Adrenal gland (tissue), 12 donors: Measurements from ENCODE around the gene SIX3. TPM values are rescaled to one million over a fixed set of nuclear protein-coding genes. Genes with fewer than 3 reads are reported as not detected.

Experiments
- DNase-seq, 7 donors: peaks; one replicate each; pipeline ENCODE4 v3.0.0-alpha.2; 2019 to 2020
- H3K27ac ChIP-seq, 5 donors: fragments of 200-600 bp; sonication (generic) in 4 of 5; 1 replicate in 3 of 5; 2 replicates in 2 of 5; pipeline versions ENCODE4 v1.5.1 to v1.8.0; 2016 to 2020; ENCODE audit warnings: mild to moderate bottlenecking in 1 of 5
- H3K27me3 ChIP-seq: fragments of 200-600 bp; 2 replicates; pipeline ENCODE4 v1.8.0; 2021
- H3K36me3 ChIP-seq, 2 donors: fragments of 200-600 bp; replicated peaks in 1 of 2; 1 replicate in 1 of 2; 2 replicates in 1 of 2; pipeline versions ENCODE4 v1.5.1 to v1.8.0; 2018 to 2022
- H3K4me1 ChIP-seq, 2 donors: fragments of 200-600 bp; replicated peaks in 1 of 2; 1 replicate in 1 of 2; 2 replicates in 1 of 2; pipeline versions ENCODE4 v1.5.1 to v1.8.0; 2018 to 2021
- H3K4me3 ChIP-seq, 4 donors: fragments of 200-600 bp; sonication (generic) in 3 of 4; one replicate each; pipeline ENCODE4 v1.5.1; 2016 to 2018
- H3K9me3 ChIP-seq, 3 donors: fragments of 200-600 bp; sonication (generic) in 1 of 3; replicated peaks in 1 of 3; 1 replicate in 2 of 3; 2 replicates in 1 of 3; pipeline versions ENCODE4 v1.5.1 to v1.8.0; 2016 to 2021
- CTCF ChIP-seq, 6 experiments: fragments of 450-650 bp in 4 of 6; fragments of 200-600 bp in 2 of 6; sonication (generic) in 1 of 6; IDR thresholded peaks; 1 replicate in 5 of 6; 2 replicates in 1 of 6; pipeline versions ENCODE4 v1.5.1 to v1.8.0; 2016 to 2021; ENCODE audit warnings: antibody characterized with exemption in 6 of 6, mild to moderate bottlenecking in 2 of 6, moderate library complexity in 1 of 6
- POLR2A ChIP-seq, 2 donors: fragments of 450-650 bp; IDR thresholded peaks; one replicate each; pipeline ENCODE4 v1.6.1; 2017; ENCODE audit warnings: antibody characterized with exemption in 2 of 2, mild to moderate bottlenecking in 2 of 2, moderate library complexity in 1 of 2
- WGBS, 4 donors: extraction: QIAGEN DNeasy Blood & Tissue Kit in 2 of 4; methylation state at CpG; one replicate each; pipeline versions ENCODE4 v1.1.5 to v1.1.7; 2013 to 2017; 5-methylcytosine and 5-hydroxymethylcytosine counted together
- intact Hi-C, 2 donors: fragments of 100-400 bp; cut with DNase I; formaldehyde crosslinking; loops; one replicate each; pipeline versions ENCODE4 v1.14.1 to v1.15.0; 2022 to 2023
- polyA plus RNA-seq, 3 donors: library from polyadenylated mRNA; stranded (reverse); fragments of 200-250 nt in 2 of 3; fragments of 350-450 nt in 1 of 3; fragmentation: Illumina TruSeq in 1 of 3; extraction: RNeasy Lipid Tissue Mini Kit (QIAGEN cat#74804) in 1 of 3; gene quantifications; one replicate each; pipeline ENCODE4 v1.2.3, GENCODE V29; 2013 to 2014
- total RNA-seq, 9 donors: library from RNA; depleted of rRNA in 4 of 9; stranded (reverse); fragments of >200 nt in 4 of 9; fragments of 120-200 nt in 1 of 9; fragmentation: NEBNext Ultra II Directional in 1 of 9; extraction: Animal tissue kit (Norgen Biotek cat#: 25700) in 1 of 9; gene quantifications; one replicate each; pipeline versions ENCODE4 v1.1.0 to v1.2.4, GENCODE V29; 2013 to 2023
- donor health status: healthy with polysubstance abuse.
- donor health status: Bipolar disorder and iron deficiency.
- donor health status: DM: yes; HTN: yes; CAD: no.
- donor health status: DM: no; HTN: no; CAD: no.
- donor health status: DM: no; HTN: no; CAD: no.
- donor health status: DM: yes; HTN: yes; CAD: no.

SIX3 gene
- total and polyA plus RNA-seq, 12 donors, result not detected

- no peak for TF ChIP-seq CTCF (IDR thresholded peaks at IDR 0.05)
- TF ChIP-seq POLR2A (IDR thresholded peaks at IDR 0.05), result no peak
- DNase-seq, result no peak
- WGBS, 4 donors, result 73 to 78% (median 74%) methylated on average over 18 to 24 of the region's 24 CpGs
- Histone ChIP-seq H3K27ac (no peak overlapping the region), H3K4me1 (no peaks in the 10 kb centered on the region), H3K27me3 (peaks cover 30% of the 10 kb centered on the region), H3K36me3 (no peaks in the 10 kb centered on the region), H3K9me3 (no peaks in the 10 kb centered on the region), H3K4me3 (no peak overlapping the region)
- intact Hi-C loops, result loop anchor here in 1 of 2 donors (5.0 kb wide), 1 partner anchor 521 kb away; no protein-coding TSS in a partner anchor
Measured at GRCh38 chr2:44975571-44976450, 34.3 kb downstream of the SIX3 start.

- intact Hi-C loops, result loop anchor here in 1 of 2 donors (5.0 kb wide), 1 partner anchor 518 kb away; no protein-coding TSS in a partner anchor
- 57 to 78% (median 75%) methylated on average over 5 to 11 of the region's 11 CpGs for WGBS, 4 donors
- no peak for TF ChIP-seq POLR2A (IDR thresholded peaks at IDR 0.05)
- no peak for DNase-seq
- H3K27me3 ChIP-seq, result peaks cover 19% of the 10 kb centered on the region
- no peaks in the 10 kb centered on the region for H3K4me1 ChIP-seq
- no peak overlapping the region for H3K27ac ChIP-seq
- H3K4me3 ChIP-seq, result no peak overlapping the region
- H3K9me3 ChIP-seq, result no peaks in the 10 kb centered on the region
- no peaks in the 10 kb centered on the region for H3K36me3 ChIP-seq
Measured at GRCh38 chr2:44979581-44979980, 38.1 kb downstream of the SIX3 start.

- H3K4me1 ChIP-seq, result no peaks in the 10 kb centered on the region
- peak in 1 of 7 donors; percentile 7 for DNase-seq
- WGBS, 4 donors, result 44 to 65% (median 63%) methylated on average over 5 to 9 of the region's 9 CpGs
- no peak overlapping the region for H3K4me3 ChIP-seq
- no peak overlapping the region for H3K27ac ChIP-seq
- TF ChIP-seq POLR2A (IDR thresholded peaks at IDR 0.05) (no peak), CTCF (IDR thresholded peaks at IDR 0.05) (no peak)
- H3K27me3 ChIP-seq, result peaks cover 11% of the 10 kb centered on the region
- H3K36me3 ChIP-seq, result no peaks in the 10 kb centered on the region
- no peaks in the 10 kb centered on the region for H3K9me3 ChIP-seq
- intact Hi-C loops, result loop anchor here in 1 of 2 donors (2.0 kb wide), 1 partner anchor 516 kb away; no protein-coding TSS in a partner anchor
Measured at GRCh38 chr2:44980751-44981713, 39.5 kb downstream of the SIX3 start.

DNA sequence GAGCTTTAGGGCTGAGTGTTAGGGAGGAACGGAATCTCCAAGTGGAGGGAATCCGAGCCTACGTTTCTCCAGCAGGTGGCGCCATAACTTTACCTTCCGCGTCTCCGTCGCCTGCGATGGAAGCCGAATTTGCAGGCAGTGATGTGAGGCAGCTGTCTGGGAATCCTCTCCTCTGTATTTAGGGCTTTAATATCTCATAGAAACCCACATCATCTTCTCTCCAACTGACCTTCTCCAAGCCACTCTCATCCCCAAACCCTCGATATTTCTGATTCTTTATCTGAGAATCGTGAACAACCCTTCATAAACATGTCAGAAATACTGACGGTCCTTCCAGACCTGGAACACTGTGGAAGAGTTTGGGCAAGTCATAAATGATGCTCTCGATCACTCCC, 40.2 kb downstream of the SIX3 start:
- no peak overlapping the region for H3K4me3 ChIP-seq
- H3K27me3 ChIP-seq, result peaks cover 5% of the 10 kb centered on the region
- WGBS, 4 donors, result 6 to 24% (median 10%) methylated on average over 7 to 14 of the region's 14 CpGs
- peak; percentile 56 to 88 (median 76) for DNase-seq
- no peaks in the 10 kb centered on the region for H3K4me1 ChIP-seq
- H3K9me3 ChIP-seq, result no peaks in the 10 kb centered on the region
- intact Hi-C loops, result loop anchor here in 1 of 2 donors (2.0 kb wide), 1 partner anchor 515 kb away; no protein-coding TSS in a partner anchor
- no peak for TF ChIP-seq POLR2A (IDR thresholded peaks at IDR 0.05)
- TF ChIP-seq CTCF (IDR thresholded peaks at IDR 0.05), result peak; percentile 72 to 85 (median 82)
- no peaks in the 10 kb centered on the region for H3K36me3 ChIP-seq
- H3K27ac ChIP-seq, result no peak overlapping the region
